ENCODE measurements around the gene TPT1. TPM values are rescaled to one million over a fixed set of nuclear protein-coding genes. Genes with fewer than 3 reads are reported as not detected.
"Not testable (repeated sequence)": the region's sequence is repeated elsewhere in the genome, so short reads cannot be mapped to it uniquely, and the experiment has no call there.

The TPT1 gene
- total RNA-seq, result 1,000 to 10,000 TPM; 3,408 to 3,964 TPM

GRCh38 chr13:45341034-45341798, at the start of gene TPT1:
TSS of gene TPT1 (minus strand) at chr13:45341183. CDS start at chr13:45341069, 114 bp downstream.
- Mint-ChIP-seq H3K27me3 (no peaks in the 10 kb centered on the region), H3K9me3 (ENCODE audit: low read depth) (no peaks in the 10 kb centered on the region), H3K4me3 (peak within 1 kb of the TSS; percentile 99), H3K4me1 (peaks cover 44% of the 10 kb centered on the region), H3K27ac (peak within 1 kb of the TSS; percentile 99), H3K36me3 (ENCODE audit: low read depth) (peaks cover 64% of the 10 kb centered on the region)
- intact Hi-C loops (cut with DNase I, micrococcal nuclease), result loop anchor here (1.0 to 10.0 kb wide), 11 partner anchors 26 to 844 kb away; partner anchors contain the start of genes COG3 (in 2 of the 2), SLC25A30 (in 2 of the 2), GPALPP1 (in 1 of the 2) and LCP1 (in 1 of the 2)
- DNase-seq (peak; percentile 100), ATAC-seq (peak; percentile 85)
- ChIA-PET CTCF (interaction anchor here (0.6 to 3.1 kb wide), 7 partner anchors 9 to 221 kb away, joined by 3 to 17 read pairs (median 8); partner anchors contain the start of genes COG3, GTF2F2 and SLC25A30), POLR2A (interaction anchor here (0.6 to 2.0 kb wide), 10 partner anchors 11 to 286 kb away, joined by 3 to 7 read pairs (median 4); partner anchors contain the start of genes COG3 and SLC25A30)

GRCh38 chr13:45390348-45390747, 49.4 kb upstream of the TPT1 start:
- H3K9me3 Mint-ChIP-seq (ENCODE audit: low read depth); H3K27me3 Mint-ChIP-seq; intact Hi-C loops (cut with DNase I, micrococcal nuclease); ATAC-seq; DNase-seq; H3K27ac Mint-ChIP-seq; H3K4me3 Mint-ChIP-seq; POLR2A ChIA-PET: not testable (repeated sequence)
- CTCF ChIA-PET, result interaction anchor here (7.6 kb wide), 1 partner anchor 20 kb away, joined by 79 read pairs; no protein-coding TSS in a partner anchor
- Mint-ChIP-seq H3K4me1 (peaks cover 21% of the 10 kb centered on the region), H3K36me3 (ENCODE audit: low read depth) (peaks cover 18% of the 10 kb centered on the region)

- ChIA-PET POLR2A (no interaction called here), CTCF (interaction anchor here (0.6 to 2.1 kb wide), 2 partner anchors 10 to 17 kb away, joined by 3 to 9 read pairs; no protein-coding TSS in a partner anchor)
- peaks cover 23% of the 10 kb centered on the region for H3K36me3 Mint-ChIP-seq (ENCODE audit: low read depth)
- intact Hi-C loops (cut with DNase I, micrococcal nuclease), result no loop called here
- H3K27me3 Mint-ChIP-seq, result no peaks in the 10 kb centered on the region
- no peak overlapping the region for H3K4me3 Mint-ChIP-seq
- DNase-seq (no peak), ATAC-seq (no peak)
- H3K4me1 Mint-ChIP-seq, result peaks cover 5% of the 10 kb centered on the region
- H3K27ac Mint-ChIP-seq, result no peak overlapping the region
- H3K9me3 Mint-ChIP-seq (ENCODE audit: low read depth), result peaks cover 2% of the 10 kb centered on the region
Measured at GRCh38 chr13:45388664-45389063, 47.7 kb upstream of the TPT1 start.

- H3K9me3 Mint-ChIP-seq (ENCODE audit: low read depth); DNase-seq; POLR2A ChIA-PET; H3K27me3 Mint-ChIP-seq; H3K27ac Mint-ChIP-seq; H3K4me1 Mint-ChIP-seq; H3K4me3 Mint-ChIP-seq; intact Hi-C loops (cut with DNase I, micrococcal nuclease): not testable (repeated sequence)
- CTCF ChIA-PET, result interaction anchor here (2.1 kb wide), 1 partner anchor 16 kb away, joined by 9 read pairs; no protein-coding TSS in a partner anchor
- H3K36me3 Mint-ChIP-seq (ENCODE audit: low read depth), result peaks cover 22% of the 10 kb centered on the region
- peak; percentile 23 for ATAC-seq
Measured at GRCh38 chr13:45386892-45387575, 46.1 kb upstream of the TPT1 start.

- ChIA-PET CTCF (no interaction called here), POLR2A (no interaction called here)
- peaks cover 2% of the 10 kb centered on the region for H3K9me3 Mint-ChIP-seq (ENCODE audit: low read depth)
- ATAC-seq (no peak), DNase-seq (no peak)
- H3K4me1 Mint-ChIP-seq, result peaks cover 5% of the 10 kb centered on the region
- intact Hi-C loops (cut with DNase I, micrococcal nuclease), result no loop called here
- H3K27ac Mint-ChIP-seq, result no peak overlapping the region
- H3K36me3 Mint-ChIP-seq (ENCODE audit: low read depth), result peaks cover 22% of the 10 kb centered on the region
- no peak overlapping the region for H3K4me3 Mint-ChIP-seq
- no peaks in the 10 kb centered on the region for H3K27me3 Mint-ChIP-seq
Measured at GRCh38 chr13:45385907-45386553, 45.0 kb upstream of the TPT1 start.

- CTCF ChIA-PET, result interaction anchor here (1.4 to 1.5 kb wide), 2 partner anchors 13 to 15 kb away, joined by 3 to 4 read pairs; no protein-coding TSS in a partner anchor
- Mint-ChIP-seq H3K9me3 (ENCODE audit: low read depth) (peaks cover 2% of the 10 kb centered on the region), H3K4me1 (peaks cover 5% of the 10 kb centered on the region), H3K27ac (no peak overlapping the region), H3K27me3 (no peaks in the 10 kb centered on the region), H3K4me3 (no peak overlapping the region), H3K36me3 (ENCODE audit: low read depth) (peaks cover 19% of the 10 kb centered on the region)
- POLR2A ChIA-PET, result no interaction called here
- ATAC-seq (no peak), DNase-seq (no peak)
- intact Hi-C loops (cut with DNase I, micrococcal nuclease), result no loop called here
Measured at GRCh38 chr13:45385320-45385719, 44.3 kb upstream of the TPT1 start.

GRCh38 chr13:45384474-45385174, 43.6 kb upstream of the TPT1 start:
- no peak overlapping the region for H3K4me3 Mint-ChIP-seq
- ChIA-PET POLR2A (no interaction called here), CTCF (interaction anchor here (1.4 to 1.5 kb wide), 2 partner anchors 13 to 14 kb away, joined by 3 to 4 read pairs; no protein-coding TSS in a partner anchor)
- intact Hi-C loops (cut with DNase I, micrococcal nuclease), result no loop called here
- no peak for ATAC-seq
- no peaks in the 10 kb centered on the region for H3K27me3 Mint-ChIP-seq
- no peak overlapping the region for H3K27ac Mint-ChIP-seq
- peaks cover 5% of the 10 kb centered on the region for H3K4me1 Mint-ChIP-seq
- peaks cover 2% of the 10 kb centered on the region for H3K9me3 Mint-ChIP-seq (ENCODE audit: low read depth)
- no peak for DNase-seq
- H3K36me3 Mint-ChIP-seq (ENCODE audit: low read depth), result peaks cover 18% of the 10 kb centered on the region

GRCh38 chr13:45382739-45383138, 41.8 kb upstream of the TPT1 start:
- intact Hi-C loops (cut with DNase I, micrococcal nuclease); H3K9me3 Mint-ChIP-seq (ENCODE audit: low read depth); DNase-seq; ATAC-seq; H3K27ac Mint-ChIP-seq; POLR2A ChIA-PET; H3K4me1 Mint-ChIP-seq; H3K27me3 Mint-ChIP-seq; H3K4me3 Mint-ChIP-seq: not testable (repeated sequence)
- CTCF ChIA-PET, result interaction anchor here (0.7 kb wide), 1 partner anchor 954 kb away, joined by 3 read pairs; no protein-coding TSS in a partner anchor
- peaks cover 17% of the 10 kb centered on the region for H3K36me3 Mint-ChIP-seq (ENCODE audit: low read depth)

- no peaks in the 10 kb centered on the region for H3K27me3 Mint-ChIP-seq
- no peaks in the 10 kb centered on the region for H3K4me1 Mint-ChIP-seq
- H3K27ac Mint-ChIP-seq, result no peak overlapping the region
- ATAC-seq (no peak), DNase-seq (no peak)
- H3K4me3 Mint-ChIP-seq, result no peak overlapping the region
- H3K36me3 Mint-ChIP-seq (ENCODE audit: low read depth), result peaks cover 10% of the 10 kb centered on the region
- ChIA-PET CTCF (no interaction called here), POLR2A (no interaction called here)
- H3K9me3 Mint-ChIP-seq (ENCODE audit: low read depth), result peaks cover 2% of the 10 kb centered on the region
- intact Hi-C loops (cut with DNase I, micrococcal nuclease), result no loop called here
Measured at GRCh38 chr13:45381196-45381595, 40.2 kb upstream of the TPT1 start.

GRCh38 chr13:45380708-45381107, 39.7 kb upstream of the TPT1 start:
- POLR2A ChIA-PET; CTCF ChIA-PET; intact Hi-C loops (cut with DNase I, micrococcal nuclease); H3K36me3 Mint-ChIP-seq (ENCODE audit: low read depth); H3K4me3 Mint-ChIP-seq; ATAC-seq; DNase-seq; H3K27ac Mint-ChIP-seq; H3K27me3 Mint-ChIP-seq; H3K9me3 Mint-ChIP-seq (ENCODE audit: low read depth); H3K4me1 Mint-ChIP-seq: not testable (repeated sequence)

GRCh38 chr13:45379516-45379915, 38.5 kb upstream of the TPT1 start:
- intact Hi-C loops (cut with DNase I, micrococcal nuclease); ATAC-seq; H3K27me3 Mint-ChIP-seq; H3K4me1 Mint-ChIP-seq; POLR2A ChIA-PET; H3K36me3 Mint-ChIP-seq (ENCODE audit: low read depth); H3K9me3 Mint-ChIP-seq (ENCODE audit: low read depth); CTCF ChIA-PET; H3K4me3 Mint-ChIP-seq; DNase-seq; H3K27ac Mint-ChIP-seq: not testable (repeated sequence)

Measured in activated CD4-positive, alpha-beta T cell treated with anti-CD3 and anti-CD28 coated beads for 36 hours (primary cell).